ENCODE data around the gene GNLY. TPM values are rescaled to one million over a fixed set of nuclear protein-coding genes. Genes with fewer than 3 reads are reported as not detected.

Gene GNLY
- total and polyA plus RNA-seq, 2 donors (not counting 3 experiments of a cell fraction or from before 2014, with no cell fraction given): not detected

GRCh38 chr2:85697716-85698115 lies 3.6 kb downstream of the GNLY start:
- intact Hi-C loops (cut with micrococcal nuclease): no loop called here
- H3K36me3 ChIP-seq (ENCODE audit: control insufficient read depth in 2 of 2, extremely low read depth in 1 of 2, insufficient read depth in 2 of 2, low read length in 2 of 2): no peaks in the 10 kb centered on the region
- no peak overlapping the region for H2AFZ ChIP-seq (ENCODE audit: low read depth, low read length)
- no peak overlapping the region for H3K9ac ChIP-seq (replicated peaks; ENCODE audit: extremely low read depth, insufficient read depth, low read length)
- no peaks in the 10 kb centered on the region for H3K79me2 ChIP-seq (ENCODE audit: control insufficient read depth, insufficient read depth, low read length)
- no peak overlapping the region for H3K4me2 ChIP-seq (ENCODE audit: insufficient read depth, low read length)
- BruUV-seq (replicated peaks): no TSS peak
- no peaks in the 10 kb centered on the region for H3K9me3 ChIP-seq (replicated peaks; ENCODE audit: control insufficient read depth, insufficient read depth, low read length)
- DNase-seq (ENCODE audit: low read depth, low spot score) (no peak), FAIRE-seq (no peak)
- TF ChIP-seq POLR2A (IDR thresholded peaks at IDR 0.05; ENCODE audit: low read depth, low read length) (no peak), MAX (IDR thresholded peaks at IDR 0.05; ENCODE audit: insufficient read depth, insufficient read length) (no peak), EZH2 (IDR thresholded peaks at IDR 0.05; ENCODE audit: borderline replicate concordance, low read depth, low read length, severe bottlenecking) (no peak), POLR2AphosphoS5 (IDR thresholded peaks at IDR 0.05; ENCODE audit: insufficient read depth, low read depth, low read length) (no peak), MYC (IDR thresholded peaks at IDR 0.05; ENCODE audit: low read depth, low read length) (no peak), JUN (IDR thresholded peaks at IDR 0.05; ENCODE audit: borderline replicate concordance, insufficient read depth, insufficient read length, low read depth) (no peak), FOS (IDR thresholded peaks at IDR 0.05; ENCODE audit: borderline replicate concordance, insufficient read depth, low read length) (no peak)
- H3K4me1 ChIP-seq (ENCODE audit: control insufficient read depth, extremely low read depth, insufficient read depth, low read length): peaks cover 12% of the 10 kb centered on the region
- no peak overlapping the region for H3K4me3 ChIP-seq (replicated peaks in 1 of 3; ENCODE audit: insufficient read depth in 1 of 3, low read depth in 1 of 3, low read length in 3 of 3)
- POLR2A ChIA-PET: no interaction called here
- H3K27ac ChIP-seq (ENCODE audit: insufficient read depth, low read depth, low read length): no peak overlapping the region
- CTCF ChIA-PET: interaction anchor here (0.8 to 3.6 kb wide), 6 partner anchors 9 to 119 kb away, joined by 3 to 15 read pairs (median 4); no protein-coding TSS in a partner anchor
- dilution Hi-C loops (cut with MboI; ENCODE audit: extremely low pct_ligation_motif_present, low sequenced_read_pairs): no loop called here
- no peaks in the 10 kb centered on the region for H4K20me1 ChIP-seq (replicated peaks; ENCODE audit: control insufficient read depth, extremely low read depth, insufficient read depth, low read length)
- H3K27me3 ChIP-seq (ENCODE audit: control insufficient read depth in 2 of 2, insufficient read depth in 2 of 2, low read length in 2 of 2): no peaks in the 10 kb centered on the region
- no peaks in the 10 kb centered on the region for H3K9me1 ChIP-seq (replicated peaks; ENCODE audit: control insufficient read depth, extremely low read depth, insufficient read depth, low read length)

GRCh38 chr2:85698184-85698879 lies 4.2 kb downstream of the GNLY start:
- dilution Hi-C loops (cut with MboI; ENCODE audit: extremely low pct_ligation_motif_present, low sequenced_read_pairs): no loop called here
- no peak overlapping the region for H2AFZ ChIP-seq (ENCODE audit: low read depth, low read length)
- FAIRE-seq (no peak), DNase-seq (ENCODE audit: low read depth, low spot score) (no peak)
- peaks cover 13% of the 10 kb centered on the region for H3K4me1 ChIP-seq (ENCODE audit: control insufficient read depth, extremely low read depth, insufficient read depth, low read length)
- ChIA-PET POLR2A (no interaction called here), CTCF (interaction anchor here (0.8 to 3.6 kb wide), 7 partner anchors 9 to 119 kb away, joined by 3 to 15 read pairs (median 4); no protein-coding TSS in a partner anchor)
- H3K4me2 ChIP-seq (ENCODE audit: insufficient read depth, low read length): no peak overlapping the region
- no peak overlapping the region for H3K4me3 ChIP-seq (replicated peaks in 1 of 3; ENCODE audit: insufficient read depth in 1 of 3, low read depth in 1 of 3, low read length in 3 of 3)
- no peak overlapping the region for H3K9ac ChIP-seq (replicated peaks; ENCODE audit: extremely low read depth, insufficient read depth, low read length)
- no peak overlapping the region for H3K27ac ChIP-seq (ENCODE audit: insufficient read depth, low read depth, low read length)
- H3K79me2 ChIP-seq (ENCODE audit: control insufficient read depth, insufficient read depth, low read length): no peaks in the 10 kb centered on the region
- no peaks in the 10 kb centered on the region for H4K20me1 ChIP-seq (replicated peaks; ENCODE audit: control insufficient read depth, extremely low read depth, insufficient read depth, low read length)
- H3K36me3 ChIP-seq (ENCODE audit: control insufficient read depth in 2 of 2, extremely low read depth in 1 of 2, insufficient read depth in 2 of 2, low read length in 2 of 2): no peaks in the 10 kb centered on the region
- intact Hi-C loops (cut with micrococcal nuclease): no loop called here
- H3K27me3 ChIP-seq (ENCODE audit: control insufficient read depth in 2 of 2, insufficient read depth in 2 of 2, low read length in 2 of 2): no peaks in the 10 kb centered on the region
- TF ChIP-seq CTCF (IDR thresholded peaks at IDR 0.05; ENCODE audit: extremely low read depth in 1 of 2, insufficient read depth in 1 of 2, low read depth in 1 of 2, low read length in 2 of 2): no peak
- no peak for TF ChIP-seq GATA2 (IDR thresholded peaks at IDR 0.05; ENCODE audit: insufficient read depth, insufficient read length, low read depth, low read length)
- no peaks in the 10 kb centered on the region for H3K9me1 ChIP-seq (replicated peaks; ENCODE audit: control insufficient read depth, extremely low read depth, insufficient read depth, low read length)
- BruUV-seq (replicated peaks): no TSS peak
- no peaks in the 10 kb centered on the region for H3K9me3 ChIP-seq (replicated peaks; ENCODE audit: control insufficient read depth, insufficient read depth, low read length)

Data from endothelial cell of umbilical vein (primary cell).